OCI-LY1 (cell line): ENCODE measurements around the gene SMYD3.

Experiments
- H2AFZ ChIP-seq: fragments of 200-600 bp; sonication (generic), shearing (Covaris generic); 2 replicates; pipeline ENCODE4 v1.6.0; 2014; ENCODE audit warnings: antibody characterized with exemption, mild to moderate bottlenecking, low read length
- H3F3A ChIP-seq: fragments of 200-600 bp; sonication (generic), shearing (Covaris generic); 2 replicates; pipeline ENCODE4 v1.6.0; 2014; ENCODE audit warnings: mild to moderate bottlenecking, antibody characterized with exemption, low read length, moderate library complexity; ENCODE audit not compliant: insufficient read depth
- H3K27ac ChIP-seq: fragments of 200-600 bp; sonication (generic); 2 replicates; pipeline ENCODE4 v1.5.1; 2014; ENCODE audit warnings: low read length, mixed run types, mild to moderate bottlenecking, low read depth; ENCODE audit not compliant: poor library complexity, severe bottlenecking
- H3K27me3 ChIP-seq: fragments of 200-600 bp; sonication (generic); 2 replicates; pipeline ENCODE4 v1.6.0; 2014; ENCODE audit warnings: antibody characterized with exemption, mild to moderate bottlenecking, low read length, moderate library complexity; ENCODE audit not compliant: insufficient read depth
- H3K36me3 ChIP-seq: fragments of 200-600 bp; sonication (generic); 2 replicates; pipeline ENCODE4 v1.6.1; 2014; ENCODE audit warnings: mild to moderate bottlenecking, antibody characterized with exemption, low read length, moderate library complexity, mixed read lengths; ENCODE audit not compliant: insufficient read depth
- H3K4me1 ChIP-seq: fragments of 200-600 bp; sonication (generic); 2 replicates; pipeline ENCODE4 v1.5.1; 2014; ENCODE audit warnings: mild to moderate bottlenecking, low read length, moderate library complexity; ENCODE audit not compliant: insufficient read depth, severe bottlenecking
- H3K4me2 ChIP-seq: fragments of 200-600 bp; sonication (generic), shearing (Covaris generic); 2 replicates; pipeline ENCODE4 v1.6.1; 2014; ENCODE audit warnings: low read length
- H3K4me3 ChIP-seq: fragments of 200-600 bp; sonication (generic); 2 replicates; pipeline ENCODE4 v1.5.1; 2014; ENCODE audit warnings: low read length, low read depth, mild to moderate bottlenecking, mixed read lengths; ENCODE audit not compliant: poor library complexity, severe bottlenecking
- H3K79me2 ChIP-seq: fragments of 200-600 bp; shearing (Covaris generic); 2 replicates; pipeline ENCODE4 v1.6.1; 2016; ENCODE audit warnings: mixed run types, low read length, mixed read lengths; ENCODE audit not compliant: insufficient read depth
- H3K9ac ChIP-seq: fragments of 200-600 bp; sonication (generic), shearing (Covaris generic); 2 replicates; pipeline ENCODE4 v1.6.1; 2014; ENCODE audit warnings: mild to moderate bottlenecking, low read length, mixed read lengths
- H3K9me2 ChIP-seq: fragments of 200-600 bp; sonication (generic), shearing (Covaris generic); 2 replicates; pipeline ENCODE4 v1.6.1; 2014; ENCODE audit warnings: low read depth, mild to moderate bottlenecking, low read length, mixed read lengths
- H3K9me3 ChIP-seq: fragments of 200-600 bp; shearing (Covaris generic); 2 replicates; pipeline ENCODE4 v1.6.1; 2014; ENCODE audit warnings: low read length, mixed read lengths
- H4K20me1 ChIP-seq: fragments of 200-600 bp; sonication (generic), shearing (Covaris generic); 2 replicates; pipeline ENCODE4 v1.6.0; 2016; ENCODE audit warnings: mild to moderate bottlenecking, low read length; ENCODE audit not compliant: insufficient read depth
- EZH2 ChIP-seq: fragments of 200-600 bp; sonication (generic), shearing (Covaris generic); IDR thresholded peaks from 2 replicates; pipeline ENCODE4 v1.8.0; 2017; ENCODE audit warnings: borderline replicate concordance, mixed run types, mild to moderate bottlenecking, antibody characterized with exemption, low read length, moderate library complexity, mixed read lengths
- TF ChIP-seq, protein P1 (sequence below): fragments of 200-600 bp; sonication (generic), shearing (Covaris generic); IDR thresholded peaks from 2 replicates; pipeline ENCODE4 v1.5.1; 2017; ENCODE audit warnings: mild to moderate bottlenecking, antibody characterized with exemption, low read length, moderate library complexity, mixed read lengths

SMYD3 gene

DNA sequence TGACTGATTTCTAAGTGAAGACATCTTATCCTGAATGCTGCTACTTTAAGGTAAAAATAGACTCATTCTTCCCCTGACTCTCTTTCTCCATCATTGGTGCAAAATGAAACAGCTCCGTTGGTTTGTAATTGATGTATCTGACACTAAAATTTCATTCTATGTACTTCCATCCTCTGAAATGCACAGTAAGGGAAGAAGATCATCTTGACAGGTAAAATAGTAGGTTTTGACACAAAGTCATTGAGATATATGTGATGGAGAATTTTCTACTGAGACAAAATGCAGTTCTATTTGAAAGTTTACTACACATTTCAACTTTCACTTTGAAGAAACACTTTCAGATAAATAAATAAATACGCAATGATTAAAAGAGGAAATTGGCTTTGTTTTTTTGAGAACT is 348.9 kb downstream of the SMYD3 start:
- Histone ChIP-seq H4K20me1 (no peaks in the 10 kb centered on the region), H3K4me2 (no peak overlapping the region), H3K79me2 (no peaks in the 10 kb centered on the region)

DNA sequence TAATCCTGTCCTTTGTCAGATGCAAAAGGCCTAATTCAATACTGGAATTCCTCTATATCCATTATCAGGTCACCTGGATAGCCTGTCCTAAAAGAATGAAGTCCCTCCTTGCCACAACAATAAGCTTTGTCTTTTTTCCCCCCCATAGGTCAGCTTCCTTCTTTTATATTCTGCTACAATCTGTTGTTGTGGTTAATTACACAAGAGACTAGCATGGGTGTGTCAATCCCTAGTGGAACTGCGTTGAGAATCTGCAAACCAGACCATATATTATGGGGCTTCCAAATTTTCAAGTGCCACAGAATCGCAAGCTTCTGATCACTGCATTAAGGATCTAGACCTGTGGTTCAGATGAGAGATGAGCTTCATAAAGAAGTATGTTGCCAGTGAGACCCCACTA is 349.6 kb downstream of the SMYD3 start:
- no peak for TF ChIP-seq EZH2
- TF ChIP-seq, protein P1, sequence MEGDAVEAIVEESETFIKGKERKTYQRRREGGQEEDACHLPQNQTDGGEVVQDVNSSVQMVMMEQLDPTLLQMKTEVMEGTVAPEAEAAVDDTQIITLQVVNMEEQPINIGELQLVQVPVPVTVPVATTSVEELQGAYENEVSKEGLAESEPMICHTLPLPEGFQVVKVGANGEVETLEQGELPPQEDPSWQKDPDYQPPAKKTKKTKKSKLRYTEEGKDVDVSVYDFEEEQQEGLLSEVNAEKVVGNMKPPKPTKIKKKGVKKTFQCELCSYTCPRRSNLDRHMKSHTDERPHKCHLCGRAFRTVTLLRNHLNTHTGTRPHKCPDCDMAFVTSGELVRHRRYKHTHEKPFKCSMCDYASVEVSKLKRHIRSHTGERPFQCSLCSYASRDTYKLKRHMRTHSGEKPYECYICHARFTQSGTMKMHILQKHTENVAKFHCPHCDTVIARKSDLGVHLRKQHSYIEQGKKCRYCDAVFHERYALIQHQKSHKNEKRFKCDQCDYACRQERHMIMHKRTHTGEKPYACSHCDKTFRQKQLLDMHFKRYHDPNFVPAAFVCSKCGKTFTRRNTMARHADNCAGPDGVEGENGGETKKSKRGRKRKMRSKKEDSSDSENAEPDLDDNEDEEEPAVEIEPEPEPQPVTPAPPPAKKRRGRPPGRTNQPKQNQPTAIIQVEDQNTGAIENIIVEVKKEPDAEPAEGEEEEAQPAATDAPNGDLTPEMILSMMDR, result no peak
- Histone ChIP-seq H3K36me3 (no peaks in the 10 kb centered on the region), H3F3A (no peaks in the 10 kb centered on the region), H3K9me2 (no peaks in the 10 kb centered on the region), H3K9ac (no peak overlapping the region), H3K79me2 (no peaks in the 10 kb centered on the region), H4K20me1 (no peaks in the 10 kb centered on the region), H3K27me3 (no peaks in the 10 kb centered on the region), H3K9me3 (no peaks in the 10 kb centered on the region), H2AFZ (no peak overlapping the region), H3K4me2 (no peak overlapping the region), H3K27ac (no peak overlapping the region), H3K4me1 (peaks cover 12% of the 10 kb centered on the region), H3K4me3 (no peak overlapping the region)

More for the DNA sequence above, 348.9 kb downstream of the SMYD3 start:
- peaks cover 12% of the 10 kb centered on the region for H3K4me1 ChIP-seq
- H3K9me2 ChIP-seq, result no peaks in the 10 kb centered on the region
- H3K4me3 ChIP-seq, result no peak overlapping the region
- H3F3A ChIP-seq, result no peaks in the 10 kb centered on the region
- H3K9me3 ChIP-seq, result no peaks in the 10 kb centered on the region
- H3K27ac ChIP-seq, result no peak overlapping the region
- H3K27me3 ChIP-seq, result no peaks in the 10 kb centered on the region
- no peaks in the 10 kb centered on the region for H3K36me3 ChIP-seq
- TF ChIP-seq EZH2, result no peak
- TF ChIP-seq, protein P1, result no peak
- no peak overlapping the region for H2AFZ ChIP-seq
- H3K9ac ChIP-seq, result no peak overlapping the region

DNA sequence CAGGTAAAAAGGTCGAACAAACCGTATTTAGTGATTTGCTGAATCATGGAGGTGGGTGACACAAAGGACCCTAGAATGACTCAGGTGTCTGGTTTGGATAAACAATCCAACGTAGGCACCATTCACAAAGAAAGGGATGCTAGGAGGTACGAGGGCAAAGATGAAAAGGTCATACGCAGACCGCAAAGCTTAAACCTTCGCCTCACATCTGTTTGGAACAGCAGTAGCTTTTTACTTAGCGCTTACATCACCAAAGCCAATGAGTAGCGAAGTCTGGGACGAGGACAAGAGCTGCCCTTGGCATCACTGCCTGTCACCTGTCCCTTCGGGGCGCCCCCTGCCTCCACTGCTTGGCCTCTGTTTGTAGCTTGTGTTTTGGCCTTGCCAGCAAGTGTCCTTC is 350.2 kb downstream of the SMYD3 start:
- H3K9me3 ChIP-seq, result no peaks in the 10 kb centered on the region
- H3K9me2 ChIP-seq, result no peaks in the 10 kb centered on the region
- TF ChIP-seq, protein P1, result no peak
- TF ChIP-seq EZH2, result no peak
- H3K4me3 ChIP-seq, result no peak overlapping the region
- H2AFZ ChIP-seq, result no peak overlapping the region
- no peaks in the 10 kb centered on the region for H3K27me3 ChIP-seq
- H4K20me1 ChIP-seq, result no peaks in the 10 kb centered on the region
- no peak overlapping the region for H3K4me2 ChIP-seq
- no peaks in the 10 kb centered on the region for H3K36me3 ChIP-seq
- no peaks in the 10 kb centered on the region for H3K79me2 ChIP-seq
- no peak overlapping the region for H3K27ac ChIP-seq
- peaks cover 12% of the 10 kb centered on the region for H3K4me1 ChIP-seq
- H3K9ac ChIP-seq, result no peak overlapping the region
- no peaks in the 10 kb centered on the region for H3F3A ChIP-seq
